Measurements from ENCODE around the gene CAMK2A. TPM values are rescaled to one million over a fixed set of nuclear protein-coding genes. Genes with fewer than 3 reads are reported as not detected.

The CAMK2A gene
- polyA plus RNA-seq, 1 of the 3 experiments (the other 2 are of a cell fraction) = 0.10 TPM

- Histone ChIP-seq H3K79me2 (ENCODE audit: insufficient read depth) (no peaks in the 10 kb centered on the region), H3K4me1 (ENCODE audit: control insufficient read depth in 1 of 2, insufficient read depth in 2 of 2, low read depth in 1 of 2, low read length in 1 of 2) (peaks cover 0 to 19% of the 10 kb centered on the region in 2 experiments; a peak in 1 of 4 replicates), H3K9me2 (no peaks in the 10 kb centered on the region), H3K27me3 (ENCODE audit: insufficient read depth) (no peaks in the 10 kb centered on the region), H3K4me3 (ENCODE audit: low read depth in 2 of 2, low read length in 1 of 2) (no peak overlapping the region), H3K27ac (ENCODE audit: low read depth in 2 of 2, low read length in 1 of 2) (no peak overlapping the region), H2AFZ (ENCODE audit: low read depth) (no peak overlapping the region), H4K20me1 (ENCODE audit: insufficient read depth) (no peaks in the 10 kb centered on the region), H3K4me2 (no peak overlapping the region), H3F3A (replicated peaks; ENCODE audit: insufficient read depth) (no peaks in the 10 kb centered on the region), H3K9ac (no peak overlapping the region), H3K9me3 (no peaks in the 10 kb centered on the region), H3K36me3 (replicated peaks in 1 of 2; ENCODE audit: control insufficient read depth in 1 of 2, insufficient read depth in 2 of 2, low read length in 1 of 2) (no peaks in the 10 kb centered on the region)
- ChIA-PET CTCF (no interaction called here), POLR2A (no interaction called here)
- WGBS (ENCODE audit: low lambda C conversion rate) = 85% methylated on average over 14 of the region's 14 CpGs
- TF ChIP-seq EP300 (IDR thresholded peaks at IDR 0.05; ENCODE audit: borderline replicate concordance in 1 of 2, low read depth in 1 of 2, low read length in 1 of 2) = no peak
- no peak for TF ChIP-seq SMC3 (IDR thresholded peaks at IDR 0.05; ENCODE audit: low read depth, low read length)
- TF ChIP-seq GABPA (IDR thresholded peaks at IDR 0.05; ENCODE audit: low read depth) = no peak
- TF ChIP-seq TEAD4 (IDR thresholded peaks at IDR 0.05; ENCODE audit: borderline replicate concordance, insufficient read depth) = no peak
- TF ChIP-seq USF1 (IDR thresholded peaks at IDR 0.05; ENCODE audit: borderline replicate concordance, low read depth) = no peak
- TF ChIP-seq MEF2A (IDR thresholded peaks at IDR 0.05; ENCODE audit: borderline replicate concordance, low read depth) = no peak
- TF ChIP-seq ELF1 (IDR thresholded peaks at IDR 0.05) = no peak
- no peak for TF ChIP-seq RCOR1 (IDR thresholded peaks at IDR 0.05; ENCODE audit: low read length)
- no peak for TF ChIP-seq FOXM1 (IDR thresholded peaks at IDR 0.05; ENCODE audit: low read depth)
- no peak for TF ChIP-seq RAD21 (IDR thresholded peaks at IDR 0.05; ENCODE audit: low read length)
- TF ChIP-seq FOSL2 (IDR thresholded peaks at IDR 0.05; ENCODE audit: borderline replicate concordance, low read depth) = no peak
- no peak for TF ChIP-seq REST (IDR thresholded peaks at IDR 0.05; ENCODE audit: low read depth, low read length)
- TF ChIP-seq JUND (IDR thresholded peaks at IDR 0.05) = no peak
- TF ChIP-seq TAF1 (IDR thresholded peaks at IDR 0.05; ENCODE audit: borderline replicate concordance, low read depth, low read length) = no peak
- no peak for TF ChIP-seq NRF1 (IDR thresholded peaks at IDR 0.05; ENCODE audit: low read depth, low read length)
- no peak for DNase-seq
Observed at GRCh38 chr5:150241298-150242160, 48.0 kb downstream of the CAMK2A start.
